SK-N-SH treated with all-trans-retinoic acid at 6 μM for 48 hours (cell line): ENCODE measurements around the gene RAPH1.

ENCODE experiments used
- ATAC-seq: fragments of 200-7000 bp; cut with Tn5 transposase; 3 replicates; pipeline ENCODE4 v1.9.1; 2020; ENCODE audit warnings: mild to moderate bottlenecking, moderate library complexity
- BACH2 ChIP-seq: fragments of 250-450 bp; sonication (Bioruptor Pico); IDR thresholded peaks from 2 replicates; pipeline ENCODE4 v1.9.0; 2021; ENCODE audit warnings: mild to moderate bottlenecking, borderline replicate concordance
- CSDC2 ChIP-seq: fragments of 250-450 bp; sonication (Bioruptor Pico); IDR thresholded peaks from 2 replicates; pipeline ENCODE4 v1.5.0; 2020; ENCODE audit warnings: mild to moderate bottlenecking, moderate library complexity
- CSRNP3 ChIP-seq: fragments of 250-450 bp; sonication (Bioruptor Pico); IDR thresholded peaks from 2 replicates; pipeline ENCODE4 v1.5.1; 2021; ENCODE audit warnings: mild to moderate bottlenecking, moderate library complexity
- GLIS3 ChIP-seq: fragments of 250-450 bp; sonication (Bioruptor Pico); IDR thresholded peaks from 2 replicates; pipeline ENCODE4 v1.5.0; 2020; ENCODE audit warnings: mild to moderate bottlenecking, moderate library complexity
- ISL1 ChIP-seq: fragments of 250-450 bp; sonication (Bioruptor Pico); IDR thresholded peaks from 2 replicates; pipeline ENCODE4 v2.1.2; 2022; ENCODE audit warnings: mild to moderate bottlenecking, moderate library complexity
- OSR1 ChIP-seq: fragments of 250-450 bp; sonication (Bioruptor Pico); IDR thresholded peaks from 2 replicates; pipeline ENCODE4 v1.8.0; 2022; ENCODE audit warnings: moderate library complexity, mild to moderate bottlenecking, inconsistent platforms
- PPARA ChIP-seq: fragments of 250-450 bp; sonication (Bioruptor Pico); IDR thresholded peaks from 2 replicates; pipeline ENCODE4 v1.5.0; 2020; ENCODE audit warnings: mild to moderate bottlenecking, borderline replicate concordance
- RARB ChIP-seq: fragments of 250-450 bp; sonication (Bioruptor Pico); IDR thresholded peaks from 2 replicates; pipeline ENCODE4 v1.8.0; 2021; ENCODE audit warnings: mild to moderate bottlenecking, moderate library complexity
- SNAI2 ChIP-seq: fragments of 250-450 bp; sonication (Bioruptor Pico); IDR thresholded peaks from 2 replicates; pipeline ENCODE4 v1.5.0; 2020; ENCODE audit warnings: mild to moderate bottlenecking, moderate library complexity
- TCF4 ChIP-seq: fragments of 250-450 bp; sonication (Bioruptor Pico); IDR thresholded peaks from 2 replicates; pipeline ENCODE4 v1.8.0; 2021; ENCODE audit warnings: mild to moderate bottlenecking, moderate library complexity, borderline replicate concordance
- TOX ChIP-seq: fragments of 250-450 bp; sonication (Bioruptor Pico); IDR thresholded peaks from 2 replicates; pipeline ENCODE4 v1.8.0; 2021; ENCODE audit warnings: mild to moderate bottlenecking, moderate library complexity, borderline replicate concordance
- TSHZ2 ChIP-seq: fragments of 250-450 bp; sonication (Bioruptor Pico); IDR thresholded peaks from 2 replicates; pipeline ENCODE4 v1.5.0; 2020; ENCODE audit warnings: mild to moderate bottlenecking, moderate library complexity
- ZC3H10 ChIP-seq: fragments of 250-450 bp; sonication (Bioruptor Pico); IDR thresholded peaks from 2 replicates; pipeline ENCODE4 v1.5.1; 2021; ENCODE audit warnings: mild to moderate bottlenecking, moderate library complexity
- ZFP3 ChIP-seq: fragments of 250-450 bp; sonication (Bioruptor Pico); IDR thresholded peaks from 2 replicates; pipeline ENCODE4 v1.5.0; 2020; ENCODE audit warnings: mild to moderate bottlenecking, moderate library complexity
- ZFP30 ChIP-seq: fragments of 450-650 bp; formaldehyde crosslinking; IDR thresholded peaks from 2 replicates; pipeline ENCODE4 v1.5.0; 2022; ENCODE audit warnings: mild to moderate bottlenecking, moderate library complexity
- ZNF565 ChIP-seq: fragments of 450-650 bp; formaldehyde crosslinking; conservative IDR thresholded peaks from 2 replicates; pipeline ENCODE4 v1.5.0; 2020; ENCODE audit warnings: low read depth, mild to moderate bottlenecking, moderate library complexity
- ZNF70 ChIP-seq: fragments of 450-650 bp; formaldehyde crosslinking; IDR thresholded peaks from 2 replicates; pipeline ENCODE4 v1.5.0; 2020; ENCODE audit warnings: mild to moderate bottlenecking, moderate library complexity
- ZNF8 ChIP-seq: fragments of 450-650 bp; formaldehyde crosslinking; IDR thresholded peaks from 2 replicates; pipeline ENCODE4 v1.5.0; 2020; ENCODE audit warnings: mild to moderate bottlenecking, moderate library complexity
- TF ChIP-seq, protein P1 (sequence below): fragments of 250-450 bp; sonication (Bioruptor Pico); IDR thresholded peaks from 2 replicates; pipeline ENCODE4 v1.8.0; 2020; ENCODE audit warnings: mild to moderate bottlenecking, moderate library complexity, borderline replicate concordance
- TF ChIP-seq, protein P2 (sequence below): fragments of 250-450 bp; sonication (Bioruptor Pico); IDR thresholded peaks from 2 replicates; pipeline ENCODE4 v1.5.1; 2020; ENCODE audit warnings: low read depth, mild to moderate bottlenecking, moderate library complexity

Gene RAPH1

GRCh38 chr2:203451011-203451410 is 84.1 kb downstream of the RAPH1 start:
- TF ChIP-seq, protein P1, sequence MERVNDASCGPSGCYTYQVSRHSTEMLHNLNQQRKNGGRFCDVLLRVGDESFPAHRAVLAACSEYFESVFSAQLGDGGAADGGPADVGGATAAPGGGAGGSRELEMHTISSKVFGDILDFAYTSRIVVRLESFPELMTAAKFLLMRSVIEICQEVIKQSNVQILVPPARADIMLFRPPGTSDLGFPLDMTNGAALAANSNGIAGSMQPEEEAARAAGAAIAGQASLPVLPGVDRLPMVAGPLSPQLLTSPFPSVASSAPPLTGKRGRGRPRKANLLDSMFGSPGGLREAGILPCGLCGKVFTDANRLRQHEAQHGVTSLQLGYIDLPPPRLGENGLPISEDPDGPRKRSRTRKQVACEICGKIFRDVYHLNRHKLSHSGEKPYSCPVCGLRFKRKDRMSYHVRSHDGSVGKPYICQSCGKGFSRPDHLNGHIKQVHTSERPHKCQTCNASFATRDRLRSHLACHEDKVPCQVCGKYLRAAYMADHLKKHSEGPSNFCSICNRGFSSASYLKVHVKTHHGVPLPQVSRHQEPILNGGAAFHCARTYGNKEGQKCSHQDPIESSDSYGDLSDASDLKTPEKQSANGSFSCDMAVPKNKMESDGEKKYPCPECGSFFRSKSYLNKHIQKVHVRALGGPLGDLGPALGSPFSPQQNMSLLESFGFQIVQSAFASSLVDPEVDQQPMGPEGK (CRISPR knock-in tag), result peak; percentile 23; the same call in 1 of the 2 replicates
- TF ChIP-seq ISL1, result peak; percentile 91
- TF ChIP-seq TCF4 (CRISPR knock-in tag), result no peak
- TF ChIP-seq ZNF70, result no peak
- no peak for TF ChIP-seq ZFP30
- 0 out of 2 replicates have a peak, but pooled peaks have one; percentile 15 for TF ChIP-seq ZC3H10 (CRISPR knock-in tag)
- peak; percentile 59; the same call in 1 of the 2 replicates for TF ChIP-seq TOX (CRISPR knock-in tag)
- no peak for TF ChIP-seq SNAI2
- no peak for TF ChIP-seq ZNF8 (CRISPR knock-in tag)
- TF ChIP-seq, protein P2, sequence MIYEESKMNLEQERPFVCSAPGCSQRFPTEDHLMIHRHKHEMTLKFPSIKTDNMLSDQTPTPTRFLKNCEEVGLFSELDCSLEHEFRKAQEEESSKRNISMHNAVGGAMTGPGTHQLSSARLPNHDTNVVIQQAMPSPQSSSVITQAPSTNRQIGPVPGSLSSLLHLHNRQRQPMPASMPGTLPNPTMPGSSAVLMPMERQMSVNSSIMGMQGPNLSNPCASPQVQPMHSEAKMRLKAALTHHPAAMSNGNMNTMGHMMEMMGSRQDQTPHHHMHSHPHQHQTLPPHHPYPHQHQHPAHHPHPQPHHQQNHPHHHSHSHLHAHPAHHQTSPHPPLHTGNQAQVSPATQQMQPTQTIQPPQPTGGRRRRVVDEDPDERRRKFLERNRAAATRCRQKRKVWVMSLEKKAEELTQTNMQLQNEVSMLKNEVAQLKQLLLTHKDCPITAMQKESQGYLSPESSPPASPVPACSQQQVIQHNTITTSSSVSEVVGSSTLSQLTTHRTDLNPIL (CRISPR knock-in tag), result 0 out of 2 replicates have a peak, but pooled peaks have one; percentile 32
- no peak for TF ChIP-seq CSDC2 (CRISPR knock-in tag)
- no peak for TF ChIP-seq PPARA
- TF ChIP-seq OSR1 (CRISPR knock-in tag), result no peak
- no peak for TF ChIP-seq CSRNP3 (CRISPR knock-in tag)
- ATAC-seq, result peak; percentile 86

DNA sequence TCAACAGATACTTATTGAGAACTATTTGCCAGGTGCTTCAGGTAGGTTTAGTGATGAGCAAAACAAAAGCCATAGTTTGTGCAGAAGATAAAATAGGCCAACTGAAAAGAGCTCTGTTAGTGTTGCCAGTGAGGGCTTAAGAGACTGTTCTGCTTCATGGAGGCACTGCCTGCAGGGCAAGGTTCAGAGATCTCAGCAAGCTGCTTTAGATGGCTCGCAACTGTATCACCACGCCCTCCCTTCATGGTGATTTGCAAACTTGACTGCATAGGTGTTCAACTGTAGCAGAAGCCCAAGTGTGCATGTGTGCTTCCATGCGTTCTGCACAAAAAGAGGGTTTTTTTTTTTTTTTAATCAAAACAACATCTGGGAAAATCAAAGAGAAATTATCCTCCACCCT is 84.5 kb downstream of the RAPH1 start:
- ATAC-seq, result peak; percentile 10; the same call in 2 of the 3 replicates
- TF ChIP-seq ZC3H10 (CRISPR knock-in tag) (no peak), OSR1 (CRISPR knock-in tag) (no peak), ZNF70 (no peak), RARB (CRISPR knock-in tag) (no peak), ZFP3 (no peak), CSDC2 (CRISPR knock-in tag) (no peak), ZNF8 (CRISPR knock-in tag) (no peak), ZFP30 (no peak), PPARA (no peak), TOX (CRISPR knock-in tag) (no peak), TCF4 (CRISPR knock-in tag) (no peak), ZNF565 (no peak)
- TF ChIP-seq, all 23 proteins: peak for 0

DNA sequence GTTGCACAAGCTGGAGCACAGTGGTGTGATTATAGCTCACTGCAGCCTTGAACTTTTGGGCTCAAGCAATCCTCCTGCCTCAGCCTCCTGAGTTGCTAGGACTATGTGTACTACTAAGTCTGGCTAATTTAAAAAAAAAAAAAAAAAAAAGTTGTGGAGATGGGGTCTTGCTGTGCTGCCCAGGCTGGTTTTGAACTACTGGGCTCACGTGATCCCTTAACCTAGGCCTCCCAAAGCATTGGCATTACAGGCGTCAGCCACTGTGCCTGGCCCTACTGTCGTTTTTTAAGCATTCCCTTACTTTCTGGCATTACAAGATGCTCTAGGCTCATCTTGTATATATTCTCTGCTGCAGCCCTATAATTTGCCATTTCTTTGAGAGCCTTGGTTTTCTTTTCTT is 88.3 kb downstream of the RAPH1 start:
- no peak for ATAC-seq
- TF ChIP-seq, protein P2 (CRISPR knock-in tag), result no peak
- TF ChIP-seq ZFP30 (no peak), BACH2 (CRISPR knock-in tag) (no peak)

- peak; percentile 37 for ATAC-seq
- no peak for TF ChIP-seq PPARA
- TF ChIP-seq GLIS3 (CRISPR knock-in tag), result no peak
- no peak for TF ChIP-seq ZFP30
- TF ChIP-seq ZFP3, result no peak
- TF ChIP-seq ISL1, result no peak
- TF ChIP-seq ZNF70, result no peak
- TF ChIP-seq TCF4 (CRISPR knock-in tag), result no peak
- TF ChIP-seq TSHZ2, result no peak
- TF ChIP-seq SNAI2, result no peak
- TF ChIP-seq BACH2 (CRISPR knock-in tag), result no peak
- TF ChIP-seq OSR1 (CRISPR knock-in tag), result no peak
- TF ChIP-seq ZNF8 (CRISPR knock-in tag), result no peak
- no peak for TF ChIP-seq ZC3H10 (CRISPR knock-in tag)
- TF ChIP-seq ZNF565, result no peak
- no peak for TF ChIP-seq CSRNP3 (CRISPR knock-in tag)
Observed at GRCh38 chr2:203446071-203446481, 89.0 kb downstream of the RAPH1 start.
